ENCODE results near the gene ZFYVE1. TPM values are rescaled to one million over a fixed set of nuclear protein-coding genes. Genes with fewer than 3 reads are reported as not detected.

Gene ZFYVE1
- total and polyA plus RNA-seq, 2 of the 13 experiments (the other 11 are each of a cell fraction or from before 2014, with no cell fraction given), result 2.6 to 5.3 TPM

DNA sequence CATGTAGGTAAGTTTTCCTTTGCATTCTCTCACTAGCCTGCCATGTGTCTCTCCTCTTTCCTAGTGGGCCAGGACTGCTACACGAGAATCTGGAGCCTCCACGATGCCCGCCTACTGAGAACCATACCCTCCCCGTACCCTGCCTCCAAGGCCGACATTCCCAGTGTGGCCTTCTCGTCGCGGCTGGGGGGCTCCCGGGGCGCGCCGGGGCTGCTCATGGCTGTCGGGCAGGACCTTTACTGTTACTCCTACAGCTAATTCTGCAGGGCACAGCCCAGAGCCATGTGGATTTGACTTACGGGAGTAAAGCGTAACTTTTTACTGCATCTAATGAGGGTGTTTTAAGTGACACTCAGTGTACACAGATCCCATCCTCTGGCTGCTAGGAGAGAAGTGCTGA is 68.4 kb downstream of the ZFYVE1 start:
- POLR2A ChIA-PET, result no interaction called here
- Histone ChIP-seq H3K36me3 (replicated peaks in 1 of 2; ENCODE audit: control insufficient read depth in 1 of 2, insufficient read depth in 2 of 2, low read length in 2 of 2) (peaks cover 10 to 48% of the 10 kb centered on the region in 2 experiments), H4K20me1 (ENCODE audit: insufficient read depth, low read length) (no peaks in the 10 kb centered on the region), H3K79me2 (ENCODE audit: insufficient read depth, low read length) (no peaks in the 10 kb centered on the region), H3K9me3 (ENCODE audit: low read length) (no peaks in the 10 kb centered on the region), H2AFZ (ENCODE audit: low read length) (no peak overlapping the region), H3K4me2 (ENCODE audit: low read depth, low read length) (no peak overlapping the region), H3K4me3 (replicated peaks in 1 of 3; ENCODE audit: insufficient read depth in 1 of 3, low read depth in 2 of 3, low read length in 3 of 3) (no peak overlapping the region), H3K27ac (ENCODE audit: extremely low read length, insufficient read depth, low read length) (no peak overlapping the region), H3K4me1 (ENCODE audit: insufficient read depth, low read length) (peaks cover 7% of the 10 kb centered on the region; the same call in 1 of the 2 replicates), H3K9ac (ENCODE audit: insufficient read depth, low read depth, low read length) (no peak overlapping the region), H3K27me3 (ENCODE audit: control insufficient read depth in 1 of 2, insufficient read depth in 2 of 2, low read length in 2 of 2) (no peaks in the 10 kb centered on the region)
- no TSS peak for BruUV-seq (replicated peaks)
- 96% methylated on average over 15 of the region's 15 CpGs for WGBS (ENCODE audit: low lambda C conversion rate)
- no peak for FAIRE-seq
- CTCF ChIA-PET (ENCODE audit: low intra/inter-chr PET ratio, low total read pairs), result no interaction called here
- DNase-seq (ENCODE audit: low spot score), result no peak
- intact Hi-C loops (cut with micrococcal nuclease; ENCODE audit: unreplicated experiment) (no loop called here), in situ Hi-C loops (cut with HindIII; ENCODE audit: extremely low pct_ligation_motif_present, low pct_unique_long_range_greater_than_20kb) (no loop called here)
- ATAC-seq, result no peak
- TF ChIP-seq, protein P1, sequence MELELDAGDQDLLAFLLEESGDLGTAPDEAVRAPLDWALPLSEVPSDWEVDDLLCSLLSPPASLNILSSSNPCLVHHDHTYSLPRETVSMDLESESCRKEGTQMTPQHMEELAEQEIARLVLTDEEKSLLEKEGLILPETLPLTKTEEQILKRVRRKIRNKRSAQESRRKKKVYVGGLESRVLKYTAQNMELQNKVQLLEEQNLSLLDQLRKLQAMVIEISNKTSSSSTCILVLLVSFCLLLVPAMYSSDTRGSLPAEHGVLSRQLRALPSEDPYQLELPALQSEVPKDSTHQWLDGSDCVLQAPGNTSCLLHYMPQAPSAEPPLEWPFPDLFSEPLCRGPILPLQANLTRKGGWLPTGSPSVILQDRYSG (CRISPR knock-in tag; IDR thresholded peaks at IDR 0.05), result no peak
- TF ChIP-seq ZNF556 (CRISPR knock-in tag; IDR thresholded peaks at IDR 0.05; ENCODE audit: borderline replicate concordance), result no peak
- TF ChIP-seq MBNL3 (CRISPR knock-in tag; conservative IDR thresholded peaks at IDR 0.05), result no peak
- TF ChIP-seq, protein P2, sequence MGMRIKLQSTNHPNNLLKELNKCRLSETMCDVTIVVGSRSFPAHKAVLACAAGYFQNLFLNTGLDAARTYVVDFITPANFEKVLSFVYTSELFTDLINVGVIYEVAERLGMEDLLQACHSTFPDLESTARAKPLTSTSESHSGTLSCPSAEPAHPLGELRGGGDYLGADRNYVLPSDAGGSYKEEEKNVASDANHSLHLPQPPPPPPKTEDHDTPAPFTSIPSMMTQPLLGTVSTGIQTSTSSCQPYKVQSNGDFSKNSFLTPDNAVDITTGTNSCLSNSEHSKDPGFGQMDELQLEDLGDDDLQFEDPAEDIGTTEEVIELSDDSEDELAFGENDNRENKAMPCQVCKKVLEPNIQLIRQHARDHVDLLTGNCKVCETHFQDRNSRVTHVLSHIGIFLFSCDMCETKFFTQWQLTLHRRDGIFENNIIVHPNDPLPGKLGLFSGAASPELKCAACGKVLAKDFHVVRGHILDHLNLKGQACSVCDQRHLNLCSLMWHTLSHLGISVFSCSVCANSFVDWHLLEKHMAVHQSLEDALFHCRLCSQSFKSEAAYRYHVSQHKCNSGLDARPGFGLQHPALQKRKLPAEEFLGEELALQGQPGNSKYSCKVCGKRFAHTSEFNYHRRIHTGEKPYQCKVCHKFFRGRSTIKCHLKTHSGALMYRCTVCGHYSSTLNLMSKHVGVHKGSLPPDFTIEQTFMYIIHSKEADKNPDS (CRISPR knock-in tag; IDR thresholded peaks at IDR 0.05), result no peak
- no peak for TF ChIP-seq ZNF564 (CRISPR knock-in tag; IDR thresholded peaks at IDR 0.05)
- TF ChIP-seq, protein P3, sequence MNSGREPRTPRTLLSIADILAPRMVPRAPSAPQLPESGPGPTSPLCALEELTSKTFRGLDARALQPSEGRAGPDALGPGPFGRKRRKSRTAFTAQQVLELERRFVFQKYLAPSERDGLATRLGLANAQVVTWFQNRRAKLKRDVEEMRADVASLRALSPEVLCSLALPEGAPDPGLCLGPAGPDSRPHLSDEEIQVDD (CRISPR knock-in tag; IDR thresholded peaks at IDR 0.05; ENCODE audit: borderline replicate concordance), result no peak
- no peak for TF ChIP-seq ZNF496 (CRISPR knock-in tag; IDR thresholded peaks at IDR 0.05; ENCODE audit: insufficient replicate concordance)
- TF ChIP-seq HES4 (CRISPR knock-in tag; IDR thresholded peaks at IDR 0.05; ENCODE audit: borderline replicate concordance), result no peak
- TF ChIP-seq DPF2 (CRISPR knock-in tag; IDR thresholded peaks at IDR 0.05; ENCODE audit: borderline replicate concordance, low read depth), result no peak
- TF ChIP-seq ZNF543 (CRISPR knock-in tag; IDR thresholded peaks at IDR 0.05), result no peak
- TF ChIP-seq ZFP41 (CRISPR knock-in tag; IDR thresholded peaks at IDR 0.05; ENCODE audit: borderline replicate concordance), result no peak
- TF ChIP-seq, protein P4, sequence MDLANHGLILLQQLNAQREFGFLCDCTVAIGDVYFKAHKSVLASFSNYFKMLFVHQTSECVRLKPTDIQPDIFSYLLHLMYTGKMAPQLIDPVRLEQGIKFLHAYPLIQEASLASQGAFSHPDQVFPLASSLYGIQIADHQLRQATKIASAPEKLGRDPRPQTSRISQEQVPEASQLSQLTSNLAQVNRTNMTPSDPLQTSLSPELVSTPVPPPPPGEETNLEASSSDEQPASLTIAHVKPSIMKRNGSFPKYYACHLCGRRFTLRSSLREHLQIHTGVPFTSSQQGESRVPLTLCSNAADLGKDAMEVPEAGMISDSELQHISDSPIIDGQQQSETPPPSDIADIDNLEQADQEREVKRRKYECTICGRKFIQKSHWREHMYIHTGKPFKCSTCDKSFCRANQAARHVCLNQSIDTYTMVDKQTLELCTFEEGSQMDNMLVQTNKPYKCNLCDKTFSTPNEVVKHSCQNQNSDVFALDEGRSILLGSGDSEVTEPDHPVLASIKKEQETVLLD (CRISPR knock-in tag; IDR thresholded peaks at IDR 0.05; ENCODE audit: low read depth), result no peak
- no peak for TF ChIP-seq HOXD1 (CRISPR knock-in tag; IDR thresholded peaks at IDR 0.05)
- no peak for TF ChIP-seq SRSF9 (IDR thresholded peaks at IDR 0.05; ENCODE audit: borderline replicate concordance, insufficient read depth, low read depth, low read length, poor library complexity, severe bottlenecking)
- TF ChIP-seq SALL2 (CRISPR knock-in tag; IDR thresholded peaks at IDR 0.05), result no peak
- TF ChIP-seq RELA (CRISPR knock-in tag; IDR thresholded peaks at IDR 0.05), result no peak
- no peak for TF ChIP-seq ZNF138 (CRISPR knock-in tag; IDR thresholded peaks at IDR 0.05; ENCODE audit: low read depth)
- TF ChIP-seq RARA (CRISPR knock-in tag; IDR thresholded peaks at IDR 0.05), result no peak
- TF ChIP-seq SOX6 (IDR thresholded peaks at IDR 0.05), result no peak
- TF ChIP-seq SOX6 (CRISPR knock-in tag; IDR thresholded peaks at IDR 0.05), result no peak
- TF ChIP-seq SRY (CRISPR knock-in tag; IDR thresholded peaks at IDR 0.05), result no peak

All from HepG2 (cell line).